K562 (cell line): ENCODE data around the gene ECD. TPM values are rescaled to one million over a fixed set of nuclear protein-coding genes. Genes with fewer than 3 reads are reported as not detected.

Experiments
- ATF1 ChIP-seq, 2 experiments: fragments of 450-650 bp in 1 of 2; IDR thresholded peaks; 2 replicates each; pipeline ENCODE4 v1.6.1; 2016; ENCODE audit warnings: missing compliant biosample characterization in 1 of 2, missing genetic modification characterization in 1 of 2
- CREM ChIP-seq: IDR thresholded peaks from 2 replicates; pipeline ENCODE4 v1.6.1; 2014; ENCODE audit warnings: antibody characterized with exemption, low read depth
- KLF16 ChIP-seq: IDR thresholded peaks from 2 replicates; pipeline ENCODE4 v1.6.1; 2016; ENCODE audit warnings: antibody characterized with exemption
- MAFF ChIP-seq: IDR thresholded peaks from 2 replicates; pipeline ENCODE4 v1.6.1; 2012; ENCODE audit warnings: low read length, improper control_type of control experiment
- MAFG ChIP-seq: fragments of 450-650 bp; conservative IDR thresholded peaks from 2 replicates; pipeline ENCODE4 v1.6.1; 2016; ENCODE audit warnings: missing genetic modification characterization, missing compliant biosample characterization
- NCOA6 ChIP-seq: fragments of 450-650 bp; IDR thresholded peaks from 2 replicates; pipeline ENCODE4 v1.6.1; 2017; ENCODE audit warnings: mild to moderate bottlenecking
- PCBP2 ChIP-seq: fragments of 200-400 bp; formaldehyde crosslinking; IDR thresholded peaks from 2 replicates; pipeline ENCODE4 v1.6.1; 2018; ENCODE audit warnings: low read length, low read depth, mild to moderate bottlenecking, moderate library complexity; ENCODE audit not compliant: poor library complexity, severe bottlenecking
- PPARD ChIP-seq: fragments of 250-450 bp; sonication (Bioruptor Pico); IDR thresholded peaks from 2 replicates; pipeline ENCODE4 v1.8.0; 2022; ENCODE audit warnings: inconsistent platforms, mild to moderate bottlenecking, moderate library complexity
- ZFP30 ChIP-seq: fragments of 250-450 bp; sonication (Bioruptor Pico); IDR thresholded peaks from 2 replicates; pipeline ENCODE4 v1.8.0; 2022; ENCODE audit warnings: moderate library complexity, mild to moderate bottlenecking, inconsistent platforms, borderline replicate concordance
- polyA plus RNA-seq, 8 experiments: library from polyadenylated mRNA; depleted of rRNA in 4 of 8; stranded (reverse) in 5 of 8; unstranded in 3 of 8; fragments of >200 nt; fragmentation: Nextera tagmentation in 2 of 8; fragmentation: Illumina TruSeq in 1 of 8; extraction: Ambion mirVana in 2 of 8; extraction: Trizol in 1 of 8; gene quantifications; 2 replicates each; pipeline versions ENCODE4 v1.2.1 to v1.2.3, GENCODE V29; 2011 to 2014; ENCODE audit warnings: inconsistent platforms in 1 of 8, missing spikeins in 1 of 8
- total RNA-seq, 7 experiments: library from RNA; depleted of rRNA in 6 of 7; stranded (reverse); fragments of >200 nt in 6 of 7; fragmentation: Illumina TruSeq in 2 of 7; extraction: Trizol in 2 of 7; gene quantifications; 2 replicates each; pipeline versions ENCODE4 v1.2.1 to v1.2.3, GENCODE V29; 2011 to 2021; ENCODE audit warnings: low replicate concordance in 1 of 7
- TF ChIP-seq, protein P1 (sequence below): fragments of 250-450 bp; sonication (Bioruptor Pico); IDR thresholded peaks from 2 replicates; pipeline ENCODE4 v1.4.0; 2020; ENCODE audit warnings: mild to moderate bottlenecking, moderate library complexity, borderline replicate concordance
- TF ChIP-seq, protein P2 (sequence below): fragments of 450-650 bp; conservative IDR thresholded peaks from 2 replicates; pipeline ENCODE4 v1.6.1; 2016; ENCODE audit warnings: missing genetic modification characterization, low read depth, mild to moderate bottlenecking, missing compliant biosample characterization, moderate library complexity
- TF ChIP-seq, protein P3 (sequence below): sonication (generic); formaldehyde crosslinking; IDR thresholded peaks from 2 replicates; pipeline ENCODE4 v1.8.1; 2023; ENCODE audit warnings: missing genetic modification reagents, mild to moderate bottlenecking, borderline replicate concordance
- TF ChIP-seq, protein P4 (sequence below): fragments of 250-450 bp; sonication (Bioruptor Pico); IDR thresholded peaks from 2 replicates; pipeline ENCODE4 v1.5.0; 2021
- TF ChIP-seq, protein P5 (sequence below): IDR thresholded peaks from 2 replicates; pipeline ENCODE4 v1.6.1; 2011; ENCODE audit not compliant: insufficient read length; ENCODE audit errors: extremely low read depth
- TF ChIP-seq, protein P6 (sequence below): sonication (generic); formaldehyde crosslinking; IDR thresholded peaks from 2 replicates; pipeline ENCODE4 v1.9.0; 2022; ENCODE audit warnings: mild to moderate bottlenecking, missing genetic modification reagents

ECD gene
- total and polyA plus RNA-seq, 9 of the 15 experiments (the other 6 are each of a cell fraction or from before 2014, with no cell fraction given), result 33.5 to 79.9 (median 53.2) TPM

DNA sequence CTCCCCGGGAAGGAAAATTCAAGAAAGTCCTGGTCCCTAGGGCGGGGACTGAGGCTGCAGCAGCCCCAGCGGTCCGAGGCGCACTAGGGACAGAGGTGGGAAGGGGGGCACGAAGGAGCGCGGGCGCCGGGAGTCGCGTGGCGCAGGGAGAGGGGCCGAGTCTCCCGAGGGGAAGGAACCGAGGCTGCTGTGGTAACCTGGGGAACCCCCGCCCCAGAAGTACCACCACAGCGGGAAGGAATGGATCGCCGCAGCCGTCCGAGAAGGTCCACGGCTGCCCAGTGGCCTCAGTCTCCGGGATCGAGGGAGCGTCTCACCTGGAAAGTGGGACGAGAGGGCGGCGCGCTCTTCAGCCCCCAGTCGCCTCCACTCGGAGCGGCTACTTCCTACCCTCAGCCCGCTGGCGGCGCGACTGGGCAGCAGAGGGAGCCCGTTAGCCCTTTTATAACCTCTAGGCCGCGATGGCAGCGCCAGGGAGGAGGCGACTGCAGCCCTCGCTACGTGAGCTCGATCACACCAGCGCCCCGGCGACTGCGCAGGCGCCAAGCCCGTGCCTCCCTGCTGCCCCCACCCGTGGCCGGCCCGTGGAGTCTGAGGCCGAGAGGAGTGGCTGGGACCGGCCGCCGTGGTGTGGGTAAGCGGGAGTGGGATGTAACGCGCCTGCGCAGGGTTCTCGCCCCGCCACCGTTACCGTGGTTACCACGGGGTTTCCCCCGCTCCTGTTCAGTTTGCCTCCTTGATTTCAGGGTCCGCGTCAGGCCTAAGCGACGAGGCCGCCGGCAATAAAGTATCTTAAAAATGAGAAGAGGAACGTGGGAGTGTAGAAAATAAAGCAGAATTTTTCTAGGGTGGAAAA, 71.1 kb downstream of the ECD start, which contains the start of gene P4HA1 (continued):
- TF ChIP-seq, protein P1, sequence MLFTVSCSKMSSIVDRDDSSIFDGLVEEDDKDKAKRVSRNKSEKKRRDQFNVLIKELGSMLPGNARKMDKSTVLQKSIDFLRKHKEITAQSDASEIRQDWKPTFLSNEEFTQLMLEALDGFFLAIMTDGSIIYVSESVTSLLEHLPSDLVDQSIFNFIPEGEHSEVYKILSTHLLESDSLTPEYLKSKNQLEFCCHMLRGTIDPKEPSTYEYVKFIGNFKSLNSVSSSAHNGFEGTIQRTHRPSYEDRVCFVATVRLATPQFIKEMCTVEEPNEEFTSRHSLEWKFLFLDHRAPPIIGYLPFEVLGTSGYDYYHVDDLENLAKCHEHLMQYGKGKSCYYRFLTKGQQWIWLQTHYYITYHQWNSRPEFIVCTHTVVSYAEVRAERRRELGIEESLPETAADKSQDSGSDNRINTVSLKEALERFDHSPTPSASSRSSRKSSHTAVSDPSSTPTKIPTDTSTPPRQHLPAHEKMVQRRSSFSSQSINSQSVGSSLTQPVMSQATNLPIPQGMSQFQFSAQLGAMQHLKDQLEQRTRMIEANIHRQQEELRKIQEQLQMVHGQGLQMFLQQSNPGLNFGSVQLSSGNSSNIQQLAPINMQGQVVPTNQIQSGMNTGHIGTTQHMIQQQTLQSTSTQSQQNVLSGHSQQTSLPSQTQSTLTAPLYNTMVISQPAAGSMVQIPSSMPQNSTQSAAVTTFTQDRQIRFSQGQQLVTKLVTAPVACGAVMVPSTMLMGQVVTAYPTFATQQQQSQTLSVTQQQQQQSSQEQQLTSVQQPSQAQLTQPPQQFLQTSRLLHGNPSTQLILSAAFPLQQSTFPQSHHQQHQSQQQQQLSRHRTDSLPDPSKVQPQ (CRISPR knock-in tag), result 0 out of 2 replicates have a peak, but pooled peaks have one; percentile 30
- no peak for TF ChIP-seq NCOA6
- peak; percentile 24; the same call in 1 of the 2 replicates for TF ChIP-seq ATF1 (CRISPR knock-in tag; IDR thresholded peaks at IDR 0.05)
- peak; percentile 84 for TF ChIP-seq ATF1 (tag; IDR thresholded peaks at IDR 0.05)
- TF ChIP-seq, protein P2, sequence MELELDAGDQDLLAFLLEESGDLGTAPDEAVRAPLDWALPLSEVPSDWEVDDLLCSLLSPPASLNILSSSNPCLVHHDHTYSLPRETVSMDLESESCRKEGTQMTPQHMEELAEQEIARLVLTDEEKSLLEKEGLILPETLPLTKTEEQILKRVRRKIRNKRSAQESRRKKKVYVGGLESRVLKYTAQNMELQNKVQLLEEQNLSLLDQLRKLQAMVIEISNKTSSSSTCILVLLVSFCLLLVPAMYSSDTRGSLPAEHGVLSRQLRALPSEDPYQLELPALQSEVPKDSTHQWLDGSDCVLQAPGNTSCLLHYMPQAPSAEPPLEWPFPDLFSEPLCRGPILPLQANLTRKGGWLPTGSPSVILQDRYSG (tag), result no peak
- TF ChIP-seq, protein P3, sequence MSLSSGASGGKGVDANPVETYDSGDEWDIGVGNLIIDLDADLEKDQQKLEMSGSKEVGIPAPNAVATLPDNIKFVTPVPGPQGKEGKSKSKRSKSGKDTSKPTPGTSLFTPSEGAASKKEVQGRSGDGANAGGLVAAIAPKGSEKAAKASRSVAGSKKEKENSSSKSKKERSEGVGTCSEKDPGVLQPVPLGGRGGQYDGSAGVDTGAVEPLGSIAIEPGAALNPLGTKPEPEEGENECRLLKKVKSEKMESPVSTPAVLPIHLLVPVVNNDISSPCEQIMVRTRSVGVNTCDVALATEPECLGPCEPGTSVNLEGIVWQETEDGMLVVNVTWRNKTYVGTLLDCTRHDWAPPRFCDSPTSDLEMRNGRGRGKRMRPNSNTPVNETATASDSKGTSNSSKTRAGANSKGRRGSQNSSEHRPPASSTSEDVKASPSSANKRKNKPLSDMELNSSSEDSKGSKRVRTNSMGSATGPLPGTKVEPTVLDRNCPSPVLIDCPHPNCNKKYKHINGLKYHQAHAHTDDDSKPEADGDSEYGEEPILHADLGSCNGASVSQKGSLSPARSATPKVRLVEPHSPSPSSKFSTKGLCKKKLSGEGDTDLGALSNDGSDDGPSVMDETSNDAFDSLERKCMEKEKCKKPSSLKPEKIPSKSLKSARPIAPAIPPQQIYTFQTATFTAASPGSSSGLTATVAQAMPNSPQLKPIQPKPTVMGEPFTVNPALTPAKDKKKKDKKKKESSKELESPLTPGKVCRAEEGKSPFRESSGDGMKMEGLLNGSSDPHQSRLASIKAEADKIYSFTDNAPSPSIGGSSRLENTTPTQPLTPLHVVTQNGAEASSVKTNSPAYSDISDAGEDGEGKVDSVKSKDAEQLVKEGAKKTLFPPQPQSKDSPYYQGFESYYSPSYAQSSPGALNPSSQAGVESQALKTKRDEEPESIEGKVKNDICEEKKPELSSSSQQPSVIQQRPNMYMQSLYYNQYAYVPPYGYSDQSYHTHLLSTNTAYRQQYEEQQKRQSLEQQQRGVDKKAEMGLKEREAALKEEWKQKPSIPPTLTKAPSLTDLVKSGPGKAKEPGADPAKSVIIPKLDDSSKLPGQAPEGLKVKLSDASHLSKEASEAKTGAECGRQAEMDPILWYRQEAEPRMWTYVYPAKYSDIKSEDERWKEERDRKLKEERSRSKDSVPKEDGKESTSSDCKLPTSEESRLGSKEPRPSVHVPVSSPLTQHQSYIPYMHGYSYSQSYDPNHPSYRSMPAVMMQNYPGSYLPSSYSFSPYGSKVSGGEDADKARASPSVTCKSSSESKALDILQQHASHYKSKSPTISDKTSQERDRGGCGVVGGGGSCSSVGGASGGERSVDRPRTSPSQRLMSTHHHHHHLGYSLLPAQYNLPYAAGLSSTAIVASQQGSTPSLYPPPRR (CRISPR knock-in tag), result peak; percentile 90; the same call in 1 of the 2 replicates
- TF ChIP-seq, protein P4, sequence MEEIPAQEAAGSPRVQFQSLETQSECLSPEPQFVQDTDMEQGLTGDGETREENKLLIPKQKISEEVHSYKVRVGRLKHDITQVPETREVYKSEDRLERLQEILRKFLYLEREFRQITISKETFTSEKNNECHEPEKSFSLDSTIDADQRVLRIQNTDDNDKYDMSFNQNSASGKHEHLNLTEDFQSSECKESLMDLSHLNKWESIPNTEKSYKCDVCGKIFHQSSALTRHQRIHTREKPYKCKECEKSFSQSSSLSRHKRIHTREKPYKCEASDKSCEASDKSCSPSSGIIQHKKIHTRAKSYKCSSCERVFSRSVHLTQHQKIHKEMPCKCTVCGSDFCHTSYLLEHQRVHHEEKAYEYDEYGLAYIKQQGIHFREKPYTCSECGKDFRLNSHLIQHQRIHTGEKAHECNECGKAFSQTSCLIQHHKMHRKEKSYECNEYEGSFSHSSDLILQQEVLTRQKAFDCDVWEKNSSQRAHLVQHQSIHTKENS (CRISPR knock-in tag), result peak; percentile 90; the same call in 1 of the 2 replicates
- no peak for TF ChIP-seq MAFF
- no peak for TF ChIP-seq PPARD (CRISPR knock-in tag)
- no peak for TF ChIP-seq PCBP2
- TF ChIP-seq KLF16, result 0 out of 2 replicates have a peak, but pooled peaks have one; percentile 51
- TF ChIP-seq, protein P5, sequence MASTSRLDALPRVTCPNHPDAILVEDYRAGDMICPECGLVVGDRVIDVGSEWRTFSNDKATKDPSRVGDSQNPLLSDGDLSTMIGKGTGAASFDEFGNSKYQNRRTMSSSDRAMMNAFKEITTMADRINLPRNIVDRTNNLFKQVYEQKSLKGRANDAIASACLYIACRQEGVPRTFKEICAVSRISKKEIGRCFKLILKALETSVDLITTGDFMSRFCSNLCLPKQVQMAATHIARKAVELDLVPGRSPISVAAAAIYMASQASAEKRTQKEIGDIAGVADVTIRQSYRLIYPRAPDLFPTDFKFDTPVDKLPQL, result peak; percentile 93
- TF ChIP-seq CREM, result peak; percentile 75
- TF ChIP-seq ZFP30, result no peak
- TF ChIP-seq MAFG (tag), result no peak
- TF ChIP-seq, protein P6, sequence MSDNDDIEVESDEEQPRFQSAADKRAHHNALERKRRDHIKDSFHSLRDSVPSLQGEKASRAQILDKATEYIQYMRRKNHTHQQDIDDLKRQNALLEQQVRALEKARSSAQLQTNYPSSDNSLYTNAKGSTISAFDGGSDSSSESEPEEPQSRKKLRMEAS (CRISPR knock-in tag), result peak; percentile 79
